Measurements from ENCODE around the gene RFT1. TPM values are rescaled to one million over a fixed set of nuclear protein-coding genes. Genes with fewer than 3 reads are reported as not detected.

Gene RFT1
- total RNA-seq, 5 donors from 2014 or later (not counting 1 experiment from before 2014, with no cell fraction given): 14.4 to 27.8 (median 26.6) TPM

DNA sequence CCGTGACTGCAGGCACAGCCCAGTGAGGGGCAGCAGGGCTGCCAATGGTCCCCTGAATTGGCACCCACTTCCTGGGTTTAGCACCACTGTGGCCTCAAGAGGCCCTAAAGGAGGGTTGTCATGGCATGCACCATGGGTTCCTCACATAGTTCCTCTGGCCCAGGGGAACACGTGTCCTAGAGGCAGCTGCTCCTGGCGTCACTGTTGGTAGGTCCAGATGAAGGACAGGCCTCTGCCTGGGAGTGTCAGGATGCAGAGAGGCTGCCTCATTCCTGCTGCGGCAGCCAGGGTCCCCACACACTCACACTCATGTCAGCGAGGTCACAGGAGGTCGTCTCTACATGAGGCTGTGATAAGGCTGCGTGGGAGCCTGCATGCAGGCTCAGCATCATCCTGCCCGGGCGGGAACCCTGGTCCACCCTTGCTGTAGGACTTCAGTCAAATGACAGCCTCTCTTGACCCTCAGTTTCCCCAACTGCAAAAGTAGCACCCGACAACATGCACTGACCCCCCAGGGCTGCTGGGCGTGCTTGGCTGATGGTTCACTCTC, 58.3 kb downstream of the RFT1 start:
- ATAC-seq (replicated peaks in 1 of 4) (no peak), DNase-seq (no peak)
- Histone ChIP-seq H3K9me3 (no peaks in the 10 kb centered on the region), H3K27me3 (replicated peaks in 1 of 2; ENCODE audit: control insufficient read depth in 2 of 2, extremely low read depth in 1 of 2, insufficient read depth in 2 of 2, low read length in 1 of 2) (peaks cover 0 to 5% of the 10 kb centered on the region in 2 experiments), H3K36me3 (ENCODE audit: control insufficient read depth in 2 of 2, extremely low read depth in 1 of 2, insufficient read depth in 1 of 2, low read length in 1 of 2) (no peaks in the 10 kb centered on the region), H3K4me1 (ENCODE audit: control insufficient read depth in 1 of 2, extremely low read depth in 1 of 2, insufficient read depth in 2 of 2, low read length in 2 of 2) (peaks cover 8 to 26% of the 10 kb centered on the region in 2 experiments), H3K4me3 (ENCODE audit: control insufficient read depth in 1 of 2, extremely low read depth in 1 of 2, low read length in 1 of 2) (peak overlapping the region; percentile 57 to 86), H3K27ac (ENCODE audit: low read length) (peak overlapping the region; percentile 56)
- POLR2A ChIA-PET: no interaction called here
- Mint-ChIP-seq H3K4me3 (peak overlapping the region; percentile 90 to 96 (median 91)), H3K9me3 (no peaks in the 10 kb centered on the region), H3K4me1 (peaks cover 17 to 19% (median 17%) of the 10 kb centered on the region in 3 donors), H3K36me3 (peaks cover 7% of the 10 kb centered on the region), H3K27ac (peak overlapping the region; percentile 87 to 94), H3K27me3 (no peaks in the 10 kb centered on the region)
- CTCF ChIA-PET: interaction anchor here (0.7 to 1.1 kb wide), 2 partner anchors 48 to 165 kb away, joined by 3 read pairs; no protein-coding TSS in a partner anchor
- 94% methylated on average over 11 of the region's 11 CpGs for WGBS (ENCODE audit: insufficient coverage)

GRCh38 chr3:53069422-53070068, 60.7 kb downstream of the RFT1 start:
- Histone ChIP-seq H3K27me3 (replicated peaks in 1 of 2; ENCODE audit: control insufficient read depth in 2 of 2, extremely low read depth in 1 of 2, insufficient read depth in 2 of 2, low read length in 1 of 2) (peaks cover 0 to 11% of the 10 kb centered on the region in 2 experiments), H3K4me1 (ENCODE audit: control insufficient read depth in 1 of 2, extremely low read depth in 1 of 2, insufficient read depth in 2 of 2, low read length in 2 of 2) (peaks cover 8 to 26% of the 10 kb centered on the region in 2 experiments), H3K36me3 (ENCODE audit: control insufficient read depth in 2 of 2, extremely low read depth in 1 of 2, insufficient read depth in 1 of 2, low read length in 1 of 2) (no peaks in the 10 kb centered on the region), H3K9me3 (no peaks in the 10 kb centered on the region), H3K27ac (ENCODE audit: low read length) (no peak overlapping the region), H3K4me3 (ENCODE audit: control insufficient read depth in 1 of 2, extremely low read depth in 1 of 2, low read length in 1 of 2) (no peak overlapping the region)
- no peak for DNase-seq
- 80% methylated on average over 2 of the region's 4 CpGs for WGBS (ENCODE audit: insufficient coverage)
- ATAC-seq (replicated peaks in 1 of 4): no peak
- no peaks in the 10 kb centered on the region for H3K9me3 Mint-ChIP-seq
- H3K36me3 Mint-ChIP-seq: no peaks in the 10 kb centered on the region
- CTCF ChIA-PET: interaction anchor here in 1 of 2 donors (0.6 kb wide), 1 partner anchor 365 kb away, joined by 5 read pairs; no protein-coding TSS in a partner anchor
- POLR2A ChIA-PET: interaction anchor here in 1 of 2 donors (0.6 kb wide), 1 partner anchor 623 kb away, joined by 3 read pairs; no protein-coding TSS in a partner anchor
- H3K27ac Mint-ChIP-seq: no peak overlapping the region
- peaks cover 17 to 19% (median 17%) of the 10 kb centered on the region in 3 donors for H3K4me1 Mint-ChIP-seq
- H3K27me3 Mint-ChIP-seq: no peaks in the 10 kb centered on the region
- H3K4me3 Mint-ChIP-seq: no peak overlapping the region

DNA sequence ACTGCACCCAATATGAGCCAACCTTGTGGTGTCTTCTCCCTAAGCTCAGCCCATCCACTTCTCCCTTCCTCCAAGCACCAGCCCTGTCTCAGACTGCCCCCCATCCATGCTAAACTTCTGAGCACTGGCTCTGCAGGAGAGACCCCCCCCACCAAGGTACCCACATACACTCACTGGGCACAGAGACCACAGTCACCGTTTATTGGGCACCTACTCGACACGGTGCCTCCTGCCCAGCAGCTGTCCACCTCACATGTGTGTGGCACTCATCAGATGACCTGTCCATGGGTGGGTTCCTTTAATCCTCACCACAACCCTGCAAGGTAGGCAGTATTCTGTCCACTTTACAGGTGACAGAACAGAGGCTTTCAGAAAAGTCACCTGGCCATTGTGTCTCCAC, 62.1 kb downstream of the RFT1 start:
- H3K27ac Mint-ChIP-seq: no peak overlapping the region
- H3K4me1 Mint-ChIP-seq: peaks cover 13 to 15% (median 14%) of the 10 kb centered on the region in 3 donors
- DNase-seq: no peak
- no peaks in the 10 kb centered on the region for H3K36me3 Mint-ChIP-seq
- ChIA-PET POLR2A (no interaction called here), CTCF (no interaction called here)
- no peaks in the 10 kb centered on the region for H3K9me3 Mint-ChIP-seq
- no peak overlapping the region for H3K4me3 Mint-ChIP-seq
- Histone ChIP-seq H3K27me3 (replicated peaks in 1 of 2; ENCODE audit: control insufficient read depth in 2 of 2, extremely low read depth in 1 of 2, insufficient read depth in 2 of 2, low read length in 1 of 2) (peaks cover 0 to 14% of the 10 kb centered on the region in 2 experiments), H3K36me3 (ENCODE audit: control insufficient read depth in 2 of 2, extremely low read depth in 1 of 2, insufficient read depth in 1 of 2, low read length in 1 of 2) (no peaks in the 10 kb centered on the region), H3K27ac (ENCODE audit: low read length) (no peak overlapping the region), H3K9me3 (no peaks in the 10 kb centered on the region), H3K4me1 (ENCODE audit: control insufficient read depth in 1 of 2, extremely low read depth in 1 of 2, insufficient read depth in 2 of 2, low read length in 2 of 2) (peaks cover 8 to 20% of the 10 kb centered on the region in 2 experiments), H3K4me3 (ENCODE audit: control insufficient read depth in 1 of 2, extremely low read depth in 1 of 2, low read length in 1 of 2) (no peak overlapping the region)
- ATAC-seq (replicated peaks in 1 of 4): no peak
- WGBS (ENCODE audit: insufficient coverage): 55% methylated on average over 3 of the region's 3 CpGs
- H3K27me3 Mint-ChIP-seq: no peaks in the 10 kb centered on the region

DNA sequence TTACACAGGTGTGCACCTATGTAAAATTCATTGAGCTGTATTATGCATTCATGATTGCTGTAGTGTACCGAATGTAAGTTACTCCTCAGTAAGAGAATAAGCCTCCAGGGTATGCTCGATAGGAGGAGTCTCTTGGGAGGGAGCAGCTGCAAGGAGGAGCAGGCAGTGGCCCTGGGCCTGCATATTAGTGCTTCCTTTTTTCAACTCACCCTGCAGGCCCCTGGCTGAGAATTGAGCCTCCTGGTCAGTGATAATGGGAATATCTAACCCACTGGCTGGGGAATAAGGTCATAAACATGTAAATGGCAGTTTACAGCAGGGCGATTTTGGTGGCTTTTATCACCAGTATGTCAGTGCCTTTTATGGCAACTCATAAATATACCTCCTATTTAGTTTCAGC, 62.7 kb downstream of the RFT1 start:
- 80% methylated on average over 2 of the region's 3 CpGs for WGBS (ENCODE audit: insufficient coverage)
- no peak overlapping the region for H3K27ac Mint-ChIP-seq
- peaks cover 9 to 11% (median 10%) of the 10 kb centered on the region in 3 donors for H3K4me1 Mint-ChIP-seq
- no peaks in the 10 kb centered on the region for H3K36me3 ChIP-seq (ENCODE audit: control insufficient read depth in 2 of 2, extremely low read depth in 1 of 2, insufficient read depth in 1 of 2, low read length in 1 of 2)
- no peak overlapping the region for H3K4me3 ChIP-seq (ENCODE audit: control insufficient read depth in 1 of 2, extremely low read depth in 1 of 2, low read length in 1 of 2)
- H3K4me1 ChIP-seq (ENCODE audit: control insufficient read depth in 1 of 2, extremely low read depth in 1 of 2, insufficient read depth in 2 of 2, low read length in 2 of 2): peaks cover 6 to 14% of the 10 kb centered on the region in 2 experiments
- H3K9me3 Mint-ChIP-seq: no peaks in the 10 kb centered on the region
- H3K36me3 Mint-ChIP-seq: no peaks in the 10 kb centered on the region
- H3K9me3 ChIP-seq: no peaks in the 10 kb centered on the region
- no peaks in the 10 kb centered on the region for H3K27me3 Mint-ChIP-seq
- no peak overlapping the region for H3K27ac ChIP-seq (ENCODE audit: low read length)
- H3K27me3 ChIP-seq (replicated peaks in 1 of 2; ENCODE audit: control insufficient read depth in 2 of 2, extremely low read depth in 1 of 2, insufficient read depth in 2 of 2, low read length in 1 of 2): peaks cover 0 to 14% of the 10 kb centered on the region in 2 experiments
- H3K4me3 Mint-ChIP-seq: no peak overlapping the region
- ATAC-seq (replicated peaks in 1 of 4) (no peak), DNase-seq (no peak)
- ChIA-PET POLR2A (no interaction called here), CTCF (no interaction called here)

GRCh38 chr3:53065841-53066480, 64.3 kb downstream of the RFT1 start:
- Mint-ChIP-seq H3K36me3 (no peaks in the 10 kb centered on the region), H3K27me3 (no peaks in the 10 kb centered on the region), H3K4me3 (no peak overlapping the region), H3K27ac (no peak overlapping the region), H3K4me1 (no peaks in the 10 kb centered on the region), H3K9me3 (no peaks in the 10 kb centered on the region)
- Histone ChIP-seq H3K4me3 (ENCODE audit: control insufficient read depth in 1 of 2, extremely low read depth in 1 of 2, low read length in 1 of 2) (no peak overlapping the region), H3K27ac (ENCODE audit: low read length) (no peak overlapping the region), H3K9me3 (no peaks in the 10 kb centered on the region), H3K27me3 (replicated peaks in 1 of 2; ENCODE audit: control insufficient read depth in 2 of 2, extremely low read depth in 1 of 2, insufficient read depth in 2 of 2, low read length in 1 of 2) (peaks cover 0 to 18% of the 10 kb centered on the region in 2 experiments), H3K36me3 (ENCODE audit: control insufficient read depth in 2 of 2, extremely low read depth in 1 of 2, insufficient read depth in 1 of 2, low read length in 1 of 2) (no peaks in the 10 kb centered on the region), H3K4me1 (ENCODE audit: control insufficient read depth in 1 of 2, extremely low read depth in 1 of 2, insufficient read depth in 2 of 2, low read length in 2 of 2) (no peaks in the 10 kb centered on the region)
- DNase-seq: no peak
- WGBS (ENCODE audit: insufficient coverage): 94% methylated on average over 3 of the region's 7 CpGs
- ATAC-seq (replicated peaks in 1 of 4): no peak
- ChIA-PET CTCF (interaction anchor here in 1 of 2 donors (0.6 kb wide), 1 partner anchor 679 kb away, joined by 8 read pairs; no protein-coding TSS in a partner anchor), POLR2A (interaction anchor here in 1 of 2 donors (0.5 to 0.6 kb wide), 2 partner anchors 137 to 1227 kb away, joined by 3 read pairs; no protein-coding TSS in a partner anchor)

DNA sequence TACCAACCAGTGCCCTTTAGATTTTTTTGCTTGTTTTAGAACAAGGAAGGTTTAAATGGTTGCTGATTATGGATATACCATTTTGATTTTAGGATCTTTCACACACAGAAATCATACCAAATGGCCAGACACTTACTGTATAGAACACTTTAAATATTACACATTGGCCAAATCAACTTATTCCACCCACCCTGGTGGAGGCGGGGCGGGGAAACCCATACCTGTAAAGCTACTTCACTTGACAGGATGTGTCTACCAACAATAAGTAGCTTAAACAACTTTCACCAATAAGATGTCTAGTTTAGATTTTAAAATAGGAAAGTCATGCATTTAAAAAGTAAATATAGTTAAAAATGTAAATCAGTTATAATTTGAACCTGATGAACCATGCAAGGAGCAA, 67.3 kb downstream of the RFT1 start:
- no peaks in the 10 kb centered on the region for H3K36me3 ChIP-seq (ENCODE audit: control insufficient read depth in 2 of 2, extremely low read depth in 1 of 2, insufficient read depth in 1 of 2, low read length in 1 of 2)
- no peaks in the 10 kb centered on the region for H3K9me3 ChIP-seq
- POLR2A ChIA-PET: interaction anchor here in 1 of 2 donors (0.7 kb wide), 1 partner anchor 100 kb away, joined by 3 read pairs; no protein-coding TSS in a partner anchor
- CTCF ChIA-PET: interaction anchor here in 1 of 2 donors (0.6 kb wide), 1 partner anchor 17 kb away, joined by 3 read pairs; the partner anchor contains the start of gene SFMBT1
- H3K4me3 Mint-ChIP-seq: no peak overlapping the region
- DNase-seq (no peak), ATAC-seq (replicated peaks in 1 of 4) (no peak)
- H3K27me3 ChIP-seq (replicated peaks in 1 of 2; ENCODE audit: control insufficient read depth in 2 of 2, extremely low read depth in 1 of 2, insufficient read depth in 2 of 2, low read length in 1 of 2): peaks cover 0 to 19% of the 10 kb centered on the region in 2 experiments
- no peaks in the 10 kb centered on the region for H3K4me1 Mint-ChIP-seq
- no peak overlapping the region for H3K27ac ChIP-seq (ENCODE audit: low read length)
- H3K27ac Mint-ChIP-seq: no peak overlapping the region
- no peak overlapping the region for H3K4me3 ChIP-seq (ENCODE audit: control insufficient read depth in 1 of 2, extremely low read depth in 1 of 2, low read length in 1 of 2)
- H3K4me1 ChIP-seq (ENCODE audit: control insufficient read depth in 1 of 2, extremely low read depth in 1 of 2, insufficient read depth in 2 of 2, low read length in 2 of 2): no peaks in the 10 kb centered on the region
- no peaks in the 10 kb centered on the region for H3K36me3 Mint-ChIP-seq
- no peaks in the 10 kb centered on the region for H3K27me3 Mint-ChIP-seq
- H3K9me3 Mint-ChIP-seq: no peaks in the 10 kb centered on the region
- WGBS (ENCODE audit: insufficient coverage): no CpG with 5 or more reads among the region's 2 CpGs

Data from T-cell (primary cell).